ENCODE data around the gene RNLS. TPM values are rescaled to one million over a fixed set of nuclear protein-coding genes. Genes with fewer than 3 reads are reported as not detected.
A peak's percentile ranks its signal among the peaks of the same experiment; 100 is the strongest.

Gene RNLS
- total and polyA plus RNA-seq, 8 donors = 2.5 to 6.4 (median 5.9) TPM

DNA sequence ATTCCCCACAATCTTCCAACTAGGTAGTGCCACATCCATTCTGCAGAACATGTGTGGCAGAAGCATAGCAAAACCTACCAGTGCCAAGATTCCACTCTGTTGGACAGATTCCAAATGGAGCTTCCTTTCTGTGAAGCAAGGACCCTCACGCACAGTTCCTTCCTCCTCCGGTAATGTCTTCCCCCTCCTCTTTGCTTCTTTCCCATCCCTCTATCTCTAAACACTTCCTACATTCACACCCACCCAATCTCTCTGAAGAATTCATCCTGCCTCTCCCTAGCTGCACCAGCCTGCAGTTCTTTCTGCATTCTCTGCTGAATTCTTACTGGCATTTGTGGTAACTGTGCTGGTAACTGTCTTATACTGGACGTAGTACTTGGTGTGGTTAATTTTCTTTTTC lies 124.9 kb downstream of the RNLS start:
- Histone ChIP-seq H3K27me3 (no peaks in the 10 kb centered on the region), H3K4me1 (peaks cover 0 to 3% (median 0%) of the 10 kb centered on the region in 3 donors), H3K9me3 (no peaks in the 10 kb centered on the region), H3K4me3 (no peak overlapping the region), H3K27ac (no peak overlapping the region), H3K36me3 (no peaks in the 10 kb centered on the region)
- intact Hi-C loops (cut with DNase I) = no loop called here
- WGBS, 2 donors = 83 to 87% methylated on average over 3 of the region's 3 CpGs
- TF ChIP-seq, protein P1, sequence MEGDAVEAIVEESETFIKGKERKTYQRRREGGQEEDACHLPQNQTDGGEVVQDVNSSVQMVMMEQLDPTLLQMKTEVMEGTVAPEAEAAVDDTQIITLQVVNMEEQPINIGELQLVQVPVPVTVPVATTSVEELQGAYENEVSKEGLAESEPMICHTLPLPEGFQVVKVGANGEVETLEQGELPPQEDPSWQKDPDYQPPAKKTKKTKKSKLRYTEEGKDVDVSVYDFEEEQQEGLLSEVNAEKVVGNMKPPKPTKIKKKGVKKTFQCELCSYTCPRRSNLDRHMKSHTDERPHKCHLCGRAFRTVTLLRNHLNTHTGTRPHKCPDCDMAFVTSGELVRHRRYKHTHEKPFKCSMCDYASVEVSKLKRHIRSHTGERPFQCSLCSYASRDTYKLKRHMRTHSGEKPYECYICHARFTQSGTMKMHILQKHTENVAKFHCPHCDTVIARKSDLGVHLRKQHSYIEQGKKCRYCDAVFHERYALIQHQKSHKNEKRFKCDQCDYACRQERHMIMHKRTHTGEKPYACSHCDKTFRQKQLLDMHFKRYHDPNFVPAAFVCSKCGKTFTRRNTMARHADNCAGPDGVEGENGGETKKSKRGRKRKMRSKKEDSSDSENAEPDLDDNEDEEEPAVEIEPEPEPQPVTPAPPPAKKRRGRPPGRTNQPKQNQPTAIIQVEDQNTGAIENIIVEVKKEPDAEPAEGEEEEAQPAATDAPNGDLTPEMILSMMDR (IDR thresholded peaks at IDR 0.05) = no peak
- no peak for ATAC-seq
- no peak for DNase-seq
- no peak for FAIRE-seq

DNA sequence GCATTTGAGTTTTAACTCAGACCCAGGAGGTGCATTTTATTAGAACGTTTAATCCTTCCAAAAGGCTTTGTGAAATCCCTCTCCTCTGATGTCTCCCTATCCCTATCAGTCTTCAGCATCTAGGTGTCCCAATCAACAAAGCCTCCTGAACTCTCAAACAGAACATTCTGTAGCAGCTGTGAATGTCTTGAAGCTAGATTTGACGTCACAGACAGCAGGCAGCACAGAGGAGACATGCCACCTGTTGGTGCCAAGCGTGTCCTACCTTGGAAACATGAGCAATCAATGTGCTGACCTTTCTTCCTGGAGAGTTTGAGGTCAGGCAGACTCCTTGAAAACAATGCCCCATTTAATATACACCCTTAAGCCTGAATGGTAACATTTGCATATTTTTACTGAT lies 125.5 kb downstream of the RNLS start:
- H3K4me3 ChIP-seq = no peak overlapping the region
- no peak overlapping the region for H3K27ac ChIP-seq
- peaks cover 0 to 3% (median 0%) of the 10 kb centered on the region in 3 donors for H3K4me1 ChIP-seq
- FAIRE-seq = no peak
- intact Hi-C loops (cut with DNase I) = no loop called here
- H3K36me3 ChIP-seq = no peaks in the 10 kb centered on the region
- H3K27me3 ChIP-seq = no peaks in the 10 kb centered on the region
- peak in 3 of 4 donors; percentile 33 to 61 (median 54) for ATAC-seq
- H3K9me3 ChIP-seq = no peaks in the 10 kb centered on the region
- no peak for DNase-seq
- 45 to 47% methylated on average over 3 of the region's 3 CpGs for WGBS, 2 donors
- TF ChIP-seq, protein P1 (IDR thresholded peaks at IDR 0.05) = no peak

DNA sequence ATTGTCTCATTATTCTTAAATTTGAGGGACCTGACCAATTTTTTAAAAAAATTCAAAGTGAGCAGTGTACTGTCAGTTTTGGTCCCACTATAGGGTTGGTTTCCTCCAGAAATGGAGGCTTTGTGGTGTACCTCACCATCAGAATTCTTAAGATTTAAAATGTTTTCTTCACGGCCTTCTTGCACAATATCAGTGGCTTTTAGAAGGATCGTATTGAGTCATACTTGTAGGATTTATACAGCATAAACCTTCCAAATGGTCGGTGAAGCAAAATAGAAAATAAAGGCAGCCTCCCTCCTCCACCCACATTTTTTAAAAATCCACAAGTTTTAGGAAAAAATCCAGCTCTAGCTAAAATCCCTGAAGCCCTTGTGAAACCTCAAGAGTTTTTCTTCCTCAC lies 126.4 kb downstream of the RNLS start:
- 88 to 89% methylated on average over 3 of the region's 3 CpGs for WGBS, 2 donors
- intact Hi-C loops (cut with DNase I) = no loop called here
- Histone ChIP-seq H3K9me3 (no peaks in the 10 kb centered on the region), H3K4me1 (peaks cover 0 to 3% (median 0%) of the 10 kb centered on the region in 3 donors), H3K4me3 (no peak overlapping the region), H3K36me3 (no peaks in the 10 kb centered on the region), H3K27me3 (no peaks in the 10 kb centered on the region), H3K27ac (no peak overlapping the region)
- ATAC-seq = peak in 1 of 4 donors; percentile 27
- TF ChIP-seq, protein P1 (IDR thresholded peaks at IDR 0.05) = no peak
- no peak for DNase-seq
- FAIRE-seq = no peak

DNA sequence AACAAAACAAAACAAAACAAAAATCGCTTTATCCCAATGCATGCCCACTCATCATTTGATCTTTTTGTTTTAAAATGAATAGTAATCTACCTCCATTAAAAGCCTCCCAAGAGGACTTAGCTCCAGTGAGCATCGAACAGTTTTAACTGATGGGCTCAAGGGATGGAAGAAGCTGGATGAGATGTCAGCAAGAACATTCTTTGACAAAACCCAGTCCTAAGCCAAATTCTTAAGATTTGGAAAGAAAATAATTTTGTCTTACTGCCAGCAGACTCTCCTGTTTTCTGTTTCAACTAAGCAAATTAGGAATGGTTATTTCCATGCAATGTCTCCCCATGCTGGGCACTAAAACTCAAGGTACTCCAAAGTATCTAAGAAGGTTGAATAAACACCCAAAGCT lies 127.3 kb downstream of the RNLS start:
- Histone ChIP-seq H3K9me3 (no peaks in the 10 kb centered on the region), H3K27ac (no peak overlapping the region), H3K4me3 (no peak overlapping the region), H3K4me1 (peaks cover 0 to 3% (median 0%) of the 10 kb centered on the region in 3 donors), H3K27me3 (no peaks in the 10 kb centered on the region), H3K36me3 (no peaks in the 10 kb centered on the region)
- 90 to 91% methylated on average over 2 of the region's 2 CpGs for WGBS, 2 donors
- no peak for DNase-seq
- FAIRE-seq = no peak
- ATAC-seq = no peak
- TF ChIP-seq, protein P1 (IDR thresholded peaks at IDR 0.05) = no peak
- intact Hi-C loops (cut with DNase I) = no loop called here

DNA sequence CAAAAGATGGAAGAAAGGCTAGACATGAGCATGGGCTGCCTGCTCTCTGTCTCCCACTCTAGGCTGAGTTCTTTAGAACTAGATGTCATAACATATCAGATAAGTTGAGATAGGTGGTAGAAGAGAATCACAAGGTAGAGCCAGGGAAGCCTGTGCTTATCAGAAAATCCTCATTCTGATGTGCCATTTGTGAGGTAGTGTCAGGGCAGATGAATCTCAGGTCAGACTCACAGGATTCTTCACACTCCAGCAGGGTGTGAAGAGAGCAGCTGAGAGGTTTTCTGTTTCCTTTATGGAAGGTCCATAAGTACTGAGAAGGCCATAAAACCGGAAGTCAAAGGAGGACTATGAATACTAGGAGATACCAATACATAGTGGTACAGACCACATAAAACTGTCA lies 132.9 kb downstream of the RNLS start:
- no peak overlapping the region for H3K4me3 ChIP-seq
- no peak for FAIRE-seq
- DNase-seq = no peak
- no peak overlapping the region for H3K27ac ChIP-seq
- no peaks in the 10 kb centered on the region for H3K27me3 ChIP-seq
- intact Hi-C loops (cut with DNase I) = no loop called here
- no peaks in the 10 kb centered on the region for H3K9me3 ChIP-seq
- no peaks in the 10 kb centered on the region for H3K36me3 ChIP-seq
- peaks cover 2 to 8% (median 2%) of the 10 kb centered on the region in 3 donors for H3K4me1 ChIP-seq
- TF ChIP-seq, protein P1 (IDR thresholded peaks at IDR 0.05) = no peak
- no peak for ATAC-seq
- 89 to 95% methylated on average over 1 of the region's 1 CpG for WGBS, 2 donors
